ENCODE results near the gene EXOC4. TPM values are rescaled to one million over a fixed set of nuclear protein-coding genes. Genes with fewer than 3 reads are reported as not detected.

Gene EXOC4
- total RNA-seq, 1 experiment from 2014 or later = 91.9 TPM

DNA sequence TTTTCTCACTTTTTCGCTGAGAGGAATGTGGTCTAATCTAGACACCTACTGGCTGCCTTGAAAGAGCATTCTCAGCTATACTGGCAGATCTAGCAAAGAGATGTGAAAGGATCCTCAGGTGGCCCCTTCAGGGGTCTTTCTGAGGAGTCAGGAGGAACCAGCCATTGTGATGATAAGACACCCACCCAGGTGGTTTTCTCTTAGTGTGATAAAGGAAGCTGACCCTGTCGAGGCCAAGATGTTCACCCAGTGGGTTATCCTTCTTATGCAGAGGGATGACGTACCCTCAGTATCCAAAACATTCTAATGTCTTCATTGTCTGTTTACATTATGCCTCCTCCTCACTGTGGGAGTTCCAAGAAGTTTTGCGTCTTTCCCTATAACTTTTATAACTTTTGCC lies 776.0 kb downstream of the EXOC4 start:
- Mint-ChIP-seq H3K27ac (ENCODE audit: unreplicated experiment) (no peak overlapping the region), H3K36me3 (ENCODE audit: insufficient read depth, unreplicated experiment) (no peaks in the 10 kb centered on the region), H3K4me1 (ENCODE audit: low read depth, unreplicated experiment) (no peaks in the 10 kb centered on the region), H3K27me3 (ENCODE audit: unreplicated experiment) (no peaks in the 10 kb centered on the region), H3K4me3 (ENCODE audit: low read depth, unreplicated experiment) (no peak overlapping the region), H3K9me3 (ENCODE audit: low read depth, unreplicated experiment) (no peaks in the 10 kb centered on the region)
- TF ChIP-seq, protein P1, sequence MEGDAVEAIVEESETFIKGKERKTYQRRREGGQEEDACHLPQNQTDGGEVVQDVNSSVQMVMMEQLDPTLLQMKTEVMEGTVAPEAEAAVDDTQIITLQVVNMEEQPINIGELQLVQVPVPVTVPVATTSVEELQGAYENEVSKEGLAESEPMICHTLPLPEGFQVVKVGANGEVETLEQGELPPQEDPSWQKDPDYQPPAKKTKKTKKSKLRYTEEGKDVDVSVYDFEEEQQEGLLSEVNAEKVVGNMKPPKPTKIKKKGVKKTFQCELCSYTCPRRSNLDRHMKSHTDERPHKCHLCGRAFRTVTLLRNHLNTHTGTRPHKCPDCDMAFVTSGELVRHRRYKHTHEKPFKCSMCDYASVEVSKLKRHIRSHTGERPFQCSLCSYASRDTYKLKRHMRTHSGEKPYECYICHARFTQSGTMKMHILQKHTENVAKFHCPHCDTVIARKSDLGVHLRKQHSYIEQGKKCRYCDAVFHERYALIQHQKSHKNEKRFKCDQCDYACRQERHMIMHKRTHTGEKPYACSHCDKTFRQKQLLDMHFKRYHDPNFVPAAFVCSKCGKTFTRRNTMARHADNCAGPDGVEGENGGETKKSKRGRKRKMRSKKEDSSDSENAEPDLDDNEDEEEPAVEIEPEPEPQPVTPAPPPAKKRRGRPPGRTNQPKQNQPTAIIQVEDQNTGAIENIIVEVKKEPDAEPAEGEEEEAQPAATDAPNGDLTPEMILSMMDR (IDR thresholded peaks at IDR 0.05; ENCODE audit: unreplicated experiment) = no peak
- CTCF ChIA-PET = no interaction called here
- BruUV-seq (replicated peaks) = no TSS peak
- intact Hi-C loops (cut with micrococcal nuclease; ENCODE audit: unreplicated experiment) = no loop called here
- no peak for DNase-seq

DNA sequence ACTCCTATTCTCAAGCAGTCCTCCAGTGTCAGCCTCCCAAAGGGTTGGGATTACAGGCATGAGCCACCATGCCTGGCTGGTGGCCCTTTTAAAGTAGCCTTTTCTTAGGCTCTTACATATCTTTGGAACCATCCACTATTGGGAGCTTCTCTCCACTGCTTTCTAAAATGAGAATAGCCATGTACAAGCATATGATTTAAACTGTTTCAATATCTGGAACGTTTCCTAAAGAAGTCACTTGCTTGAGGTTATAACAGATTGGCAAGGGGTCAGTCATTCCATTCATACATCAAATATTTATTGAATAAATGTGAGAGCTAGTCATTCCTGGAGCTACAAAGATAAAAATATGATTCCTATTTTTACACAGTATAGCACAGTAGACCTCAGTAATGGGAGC lies 776.9 kb downstream of the EXOC4 start:
- DNase-seq = no peak
- CTCF ChIA-PET = interaction anchor here (0.5 kb wide), 1 partner anchor 1318 kb away, joined by 3 read pairs; no protein-coding TSS in a partner anchor
- Mint-ChIP-seq H3K27ac (ENCODE audit: unreplicated experiment) (no peak overlapping the region), H3K9me3 (ENCODE audit: low read depth, unreplicated experiment) (no peaks in the 10 kb centered on the region), H3K27me3 (ENCODE audit: unreplicated experiment) (no peaks in the 10 kb centered on the region), H3K4me3 (ENCODE audit: low read depth, unreplicated experiment) (no peak overlapping the region), H3K36me3 (ENCODE audit: insufficient read depth, unreplicated experiment) (no peaks in the 10 kb centered on the region), H3K4me1 (ENCODE audit: low read depth, unreplicated experiment) (no peaks in the 10 kb centered on the region)
- TF ChIP-seq, protein P1 (IDR thresholded peaks at IDR 0.05; ENCODE audit: unreplicated experiment) = no peak
- BruUV-seq (replicated peaks) = no TSS peak
- intact Hi-C loops (cut with micrococcal nuclease; ENCODE audit: unreplicated experiment) = no loop called here

GRCh38 chr7:134030460-134030865 lies 777.6 kb downstream of the EXOC4 start:
- TF ChIP-seq, protein P1 (IDR thresholded peaks at IDR 0.05; ENCODE audit: unreplicated experiment) = no peak
- H3K4me3 Mint-ChIP-seq (ENCODE audit: low read depth, unreplicated experiment) = no peak overlapping the region
- DNase-seq = no peak
- no TSS peak for BruUV-seq (replicated peaks)
- H3K27ac Mint-ChIP-seq (ENCODE audit: unreplicated experiment) = no peak overlapping the region
- H3K4me1 Mint-ChIP-seq (ENCODE audit: low read depth, unreplicated experiment) = no peaks in the 10 kb centered on the region
- CTCF ChIA-PET = no interaction called here
- H3K36me3 Mint-ChIP-seq (ENCODE audit: insufficient read depth, unreplicated experiment) = no peaks in the 10 kb centered on the region
- H3K9me3 Mint-ChIP-seq (ENCODE audit: low read depth, unreplicated experiment) = no peaks in the 10 kb centered on the region
- no peaks in the 10 kb centered on the region for H3K27me3 Mint-ChIP-seq (ENCODE audit: unreplicated experiment)
- intact Hi-C loops (cut with micrococcal nuclease; ENCODE audit: unreplicated experiment) = no loop called here

GRCh38 chr7:134031835-134032617 lies 779.1 kb downstream of the EXOC4 start:
- Mint-ChIP-seq H3K36me3 (ENCODE audit: insufficient read depth, unreplicated experiment) (no peaks in the 10 kb centered on the region), H3K27me3 (ENCODE audit: unreplicated experiment) (no peaks in the 10 kb centered on the region), H3K27ac (ENCODE audit: unreplicated experiment) (no peak overlapping the region), H3K4me3 (ENCODE audit: low read depth, unreplicated experiment) (no peak overlapping the region), H3K9me3 (ENCODE audit: low read depth, unreplicated experiment) (no peaks in the 10 kb centered on the region), H3K4me1 (ENCODE audit: low read depth, unreplicated experiment) (no peaks in the 10 kb centered on the region)
- no peak for DNase-seq
- intact Hi-C loops (cut with micrococcal nuclease; ENCODE audit: unreplicated experiment) = no loop called here
- no TSS peak for BruUV-seq (replicated peaks)
- TF ChIP-seq, protein P1 (IDR thresholded peaks at IDR 0.05; ENCODE audit: unreplicated experiment) = no peak
- CTCF ChIA-PET = interaction anchor here (0.6 kb wide), 2 partner anchors 316 to 1781 kb away, joined by 8 read pairs; no protein-coding TSS in a partner anchor

Measured in Calu3 (cell line).